Activated T-helper 1 cell treated with anti-CD3 and anti-CD28 coated beads, Interleukin-12 subunit alpha, Interleukin-12 subunit beta, Interleukin-2, Interleukin-4 antibody, amounts not matched to agents 30 ng/mL and 10 ng/mL and 1 ng/mL, durations not matched to agents 14 hours and 24 hours and 36 hours (primary cell): Measurements from ENCODE around the gene PRDM2. TPM values are rescaled to one million over a fixed set of nuclear protein-coding genes. Genes with fewer than 3 reads are reported as not detected.
A peak's percentile ranks its signal among the peaks of the same experiment; 100 is the strongest.

ENCODE experiments used
- DNase-seq: peaks from one replicate; pipeline ENCODE4 v3.0.0; 2021; ENCODE audit warnings: low spot score
- H3K27ac Mint-ChIP-seq: one replicate; pipeline ENCODE4 v1.8.0; 2021; ENCODE audit warnings: mild to moderate bottlenecking, mixed read lengths
- H3K27me3 Mint-ChIP-seq: one replicate; pipeline ENCODE4 v1.8.0; 2022; ENCODE audit warnings: mild to moderate bottlenecking, moderate library complexity, mixed read lengths; ENCODE audit not compliant: insufficient read depth
- H3K36me3 Mint-ChIP-seq: one replicate; pipeline ENCODE4 v1.8.0; 2021; ENCODE audit warnings: low read depth, mixed read lengths
- H3K4me1 Mint-ChIP-seq: one replicate; pipeline ENCODE4 v1.8.0; 2021; ENCODE audit warnings: low read depth, mixed read lengths
- H3K4me3 Mint-ChIP-seq: one replicate; pipeline ENCODE4 v1.8.0; 2021; ENCODE audit warnings: mild to moderate bottlenecking, moderate library complexity, mixed read lengths
- H3K9me3 Mint-ChIP-seq: one replicate; pipeline ENCODE4 v1.8.0; 2021; ENCODE audit warnings: mixed read lengths
- intact Hi-C: fragments of 100-400 bp; cut with micrococcal nuclease; formaldehyde crosslinking; loops from one replicate; pipeline ENCODE4 v1.15.1; 2024
- total RNA-seq: library from RNA; stranded (reverse); gene quantifications from 2 replicates; pipeline ENCODE4 v1.2.3, GENCODE V29; 2022

The PRDM2 gene
- total RNA-seq, 1 donor from 2014 or later: 50.4 TPM

- Mint-ChIP-seq H3K4me3 (no peak overlapping the region), H3K27ac (peak overlapping the region; percentile 79), H3K36me3 (peaks cover 53% of the 10 kb centered on the region), H3K27me3 (no peaks in the 10 kb centered on the region), H3K9me3 (no peaks in the 10 kb centered on the region), H3K4me1 (peaks cover 37% of the 10 kb centered on the region)
- intact Hi-C loops: no loop called here
- DNase-seq: no peak
Measured at GRCh38 chr1:13780780-13781179, 80.8 kb downstream of the PRDM2 start.

- H3K4me1 Mint-ChIP-seq: peaks cover 37% of the 10 kb centered on the region
- no peaks in the 10 kb centered on the region for H3K9me3 Mint-ChIP-seq
- peaks cover 54% of the 10 kb centered on the region for H3K36me3 Mint-ChIP-seq
- no peaks in the 10 kb centered on the region for H3K27me3 Mint-ChIP-seq
- no peak overlapping the region for H3K4me3 Mint-ChIP-seq
- peak overlapping the region; percentile 79 for H3K27ac Mint-ChIP-seq
- DNase-seq: no peak
- intact Hi-C loops: no loop called here
Measured at GRCh38 chr1:13781228-13781627, 81.2 kb downstream of the PRDM2 start.

- DNase-seq: no peak
- H3K27ac Mint-ChIP-seq: peak overlapping the region; percentile 80
- H3K4me1 Mint-ChIP-seq: peaks cover 37% of the 10 kb centered on the region
- no peaks in the 10 kb centered on the region for H3K27me3 Mint-ChIP-seq
- H3K36me3 Mint-ChIP-seq: peaks cover 59% of the 10 kb centered on the region
- no peaks in the 10 kb centered on the region for H3K9me3 Mint-ChIP-seq
- H3K4me3 Mint-ChIP-seq: peak overlapping the region; percentile 45
- intact Hi-C loops: no loop called here
Measured at GRCh38 chr1:13781907-13782633, 82.1 kb downstream of the PRDM2 start.

GRCh38 chr1:13782634-13783360 lies 82.8 kb downstream of the PRDM2 start:
- peaks cover 37% of the 10 kb centered on the region for H3K4me1 Mint-ChIP-seq
- intact Hi-C loops: no loop called here
- H3K27ac Mint-ChIP-seq: no peak overlapping the region
- no peaks in the 10 kb centered on the region for H3K9me3 Mint-ChIP-seq
- no peaks in the 10 kb centered on the region for H3K27me3 Mint-ChIP-seq
- H3K36me3 Mint-ChIP-seq: peaks cover 61% of the 10 kb centered on the region
- DNase-seq: no peak
- H3K4me3 Mint-ChIP-seq: no peak overlapping the region

GRCh38 chr1:13783551-13783950 lies 83.6 kb downstream of the PRDM2 start:
- Mint-ChIP-seq H3K4me3 (no peak overlapping the region), H3K27me3 (no peaks in the 10 kb centered on the region), H3K36me3 (peaks cover 62% of the 10 kb centered on the region), H3K27ac (no peak overlapping the region), H3K4me1 (peaks cover 37% of the 10 kb centered on the region), H3K9me3 (no peaks in the 10 kb centered on the region)
- DNase-seq: no peak
- intact Hi-C loops: no loop called here

- Mint-ChIP-seq H3K27me3 (no peaks in the 10 kb centered on the region), H3K27ac (no peak overlapping the region), H3K4me1 (peaks cover 40% of the 10 kb centered on the region), H3K9me3 (no peaks in the 10 kb centered on the region), H3K4me3 (no peak overlapping the region), H3K36me3 (peaks cover 54% of the 10 kb centered on the region)
- intact Hi-C loops: no loop called here
- DNase-seq: no peak
Measured at GRCh38 chr1:13784971-13785370, 85.0 kb downstream of the PRDM2 start.

GRCh38 chr1:13786541-13786940 lies 86.6 kb downstream of the PRDM2 start:
- no peak overlapping the region for H3K27ac Mint-ChIP-seq
- H3K27me3 Mint-ChIP-seq: no peaks in the 10 kb centered on the region
- H3K4me1 Mint-ChIP-seq: peaks cover 40% of the 10 kb centered on the region
- H3K9me3 Mint-ChIP-seq: no peaks in the 10 kb centered on the region
- intact Hi-C loops: no loop called here
- no peak overlapping the region for H3K4me3 Mint-ChIP-seq
- no peak for DNase-seq
- peaks cover 41% of the 10 kb centered on the region for H3K36me3 Mint-ChIP-seq

GRCh38 chr1:13788795-13789194 lies 88.8 kb downstream of the PRDM2 start:
- no peaks in the 10 kb centered on the region for H3K9me3 Mint-ChIP-seq
- H3K4me3 Mint-ChIP-seq: no peak overlapping the region
- H3K27me3 Mint-ChIP-seq: no peaks in the 10 kb centered on the region
- peaks cover 31% of the 10 kb centered on the region for H3K36me3 Mint-ChIP-seq
- intact Hi-C loops: no loop called here
- no peak overlapping the region for H3K27ac Mint-ChIP-seq
- no peak for DNase-seq
- H3K4me1 Mint-ChIP-seq: peaks cover 30% of the 10 kb centered on the region

GRCh38 chr1:13790290-13791030 lies 90.5 kb downstream of the PRDM2 start:
- H3K4me3 Mint-ChIP-seq: no peak overlapping the region
- peaks cover 37% of the 10 kb centered on the region for H3K36me3 Mint-ChIP-seq
- no peaks in the 10 kb centered on the region for H3K27me3 Mint-ChIP-seq
- H3K27ac Mint-ChIP-seq: no peak overlapping the region
- DNase-seq: no peak
- H3K9me3 Mint-ChIP-seq: no peaks in the 10 kb centered on the region
- H3K4me1 Mint-ChIP-seq: peaks cover 35% of the 10 kb centered on the region
- intact Hi-C loops: no loop called here

GRCh38 chr1:13792419-13792818 lies 92.4 kb downstream of the PRDM2 start:
- no peak overlapping the region for H3K4me3 Mint-ChIP-seq
- intact Hi-C loops: no loop called here
- H3K36me3 Mint-ChIP-seq: peaks cover 35% of the 10 kb centered on the region
- H3K4me1 Mint-ChIP-seq: peaks cover 35% of the 10 kb centered on the region
- no peak overlapping the region for H3K27ac Mint-ChIP-seq
- no peaks in the 10 kb centered on the region for H3K27me3 Mint-ChIP-seq
- no peak for DNase-seq
- H3K9me3 Mint-ChIP-seq: no peaks in the 10 kb centered on the region

GRCh38 chr1:13793088-13793730 lies 93.2 kb downstream of the PRDM2 start:
- no peak overlapping the region for H3K4me3 Mint-ChIP-seq
- no peak for DNase-seq
- no peak overlapping the region for H3K27ac Mint-ChIP-seq
- H3K36me3 Mint-ChIP-seq: peaks cover 28% of the 10 kb centered on the region
- H3K4me1 Mint-ChIP-seq: peaks cover 35% of the 10 kb centered on the region
- intact Hi-C loops: no loop called here
- H3K9me3 Mint-ChIP-seq: no peaks in the 10 kb centered on the region
- H3K27me3 Mint-ChIP-seq: no peaks in the 10 kb centered on the region

- intact Hi-C loops: no loop called here
- H3K9me3 Mint-ChIP-seq: no peaks in the 10 kb centered on the region
- H3K4me3 Mint-ChIP-seq: no peak overlapping the region
- H3K27ac Mint-ChIP-seq: peak overlapping the region; percentile 5
- peaks cover 24% of the 10 kb centered on the region for H3K36me3 Mint-ChIP-seq
- DNase-seq: no peak
- H3K27me3 Mint-ChIP-seq: no peaks in the 10 kb centered on the region
- H3K4me1 Mint-ChIP-seq: peaks cover 35% of the 10 kb centered on the region
Measured at GRCh38 chr1:13794231-13795187, 94.5 kb downstream of the PRDM2 start.
